Nephron (organoid): Measurements from ENCODE around the gene FAM89A.
"Not testable (repeated sequence)": the region's sequence is repeated elsewhere in the genome, so short reads cannot be mapped to it uniquely, and the experiment has no call there.

Source experiments
- H3K27ac Mint-ChIP-seq, 3 experiments: 2 replicates each; pipeline ENCODE4 v1.8.0; 2020; ENCODE audit warnings: mixed read lengths in 3 of 3, mild to moderate bottlenecking in 2 of 3, moderate library complexity in 1 of 3
- H3K27me3 Mint-ChIP-seq: 2 replicates; pipeline ENCODE4 v1.8.0; 2021; ENCODE audit warnings: low read depth, mild to moderate bottlenecking, moderate library complexity, mixed read lengths
- H3K36me3 Mint-ChIP-seq: 2 replicates; pipeline ENCODE4 v1.8.0; 2020; ENCODE audit warnings: low read depth, mixed read lengths
- H3K4me1 Mint-ChIP-seq: 2 replicates; pipeline ENCODE4 v1.8.0; 2020; ENCODE audit warnings: mixed read lengths
- H3K4me3 Mint-ChIP-seq, 3 experiments: 2 replicates each; pipeline ENCODE4 v1.8.0; 2020; ENCODE audit warnings: mild to moderate bottlenecking in 3 of 3, mixed read lengths in 3 of 3, moderate library complexity in 2 of 3
- H3K9me3 Mint-ChIP-seq: 2 replicates; pipeline ENCODE4 v1.8.0; 2020; ENCODE audit warnings: mixed read lengths
- TF ChIP-seq, protein P1 (sequence below), 3 experiments: fragments of 200-600 bp; sonication (generic); IDR thresholded peaks; one replicate each; pipeline ENCODE4 v1.5.0; 2021; ENCODE audit warnings: antibody characterized with exemption in 3 of 3; ENCODE audit not compliant: unreplicated experiment in 3 of 3

FAM89A gene

GRCh38 chr1:230986976-230987375 is 53.1 kb downstream of the FAM89A start:
- TF ChIP-seq, protein P1, sequence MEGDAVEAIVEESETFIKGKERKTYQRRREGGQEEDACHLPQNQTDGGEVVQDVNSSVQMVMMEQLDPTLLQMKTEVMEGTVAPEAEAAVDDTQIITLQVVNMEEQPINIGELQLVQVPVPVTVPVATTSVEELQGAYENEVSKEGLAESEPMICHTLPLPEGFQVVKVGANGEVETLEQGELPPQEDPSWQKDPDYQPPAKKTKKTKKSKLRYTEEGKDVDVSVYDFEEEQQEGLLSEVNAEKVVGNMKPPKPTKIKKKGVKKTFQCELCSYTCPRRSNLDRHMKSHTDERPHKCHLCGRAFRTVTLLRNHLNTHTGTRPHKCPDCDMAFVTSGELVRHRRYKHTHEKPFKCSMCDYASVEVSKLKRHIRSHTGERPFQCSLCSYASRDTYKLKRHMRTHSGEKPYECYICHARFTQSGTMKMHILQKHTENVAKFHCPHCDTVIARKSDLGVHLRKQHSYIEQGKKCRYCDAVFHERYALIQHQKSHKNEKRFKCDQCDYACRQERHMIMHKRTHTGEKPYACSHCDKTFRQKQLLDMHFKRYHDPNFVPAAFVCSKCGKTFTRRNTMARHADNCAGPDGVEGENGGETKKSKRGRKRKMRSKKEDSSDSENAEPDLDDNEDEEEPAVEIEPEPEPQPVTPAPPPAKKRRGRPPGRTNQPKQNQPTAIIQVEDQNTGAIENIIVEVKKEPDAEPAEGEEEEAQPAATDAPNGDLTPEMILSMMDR (IDR thresholded peaks at IDR 0.05; ENCODE audit: unreplicated experiment in 3 of 3) = no peak
- peaks cover 11% of the 10 kb centered on the region for H3K36me3 Mint-ChIP-seq
- no peak overlapping the region for H3K27ac Mint-ChIP-seq
- H3K9me3 Mint-ChIP-seq = no peaks in the 10 kb centered on the region
- H3K4me3 Mint-ChIP-seq = no peak overlapping the region
- no peaks in the 10 kb centered on the region for H3K27me3 Mint-ChIP-seq
- H3K4me1 Mint-ChIP-seq = peaks cover 20% of the 10 kb centered on the region

DNA sequence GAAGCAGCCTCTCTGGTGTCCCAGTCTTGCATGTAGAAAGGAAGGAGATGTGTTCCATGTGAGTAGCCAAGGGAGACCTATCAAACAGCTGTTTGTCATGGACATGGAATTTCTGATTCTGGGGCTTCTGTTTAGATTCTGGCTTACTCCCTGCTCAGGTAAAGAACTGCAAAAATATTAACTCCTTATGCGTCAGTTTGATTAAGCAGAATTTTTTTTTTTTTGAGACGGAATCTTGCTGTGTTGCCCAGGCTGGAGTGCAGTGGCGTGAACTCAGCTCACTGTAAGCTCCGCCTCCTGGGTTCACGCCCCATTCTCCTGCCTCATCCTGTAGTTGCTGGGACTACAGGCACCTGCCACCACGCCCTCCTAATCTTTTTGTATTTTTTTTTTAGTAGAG is 54.3 kb downstream of the FAM89A start:
- TF ChIP-seq, protein P1 (IDR thresholded peaks at IDR 0.05; ENCODE audit: unreplicated experiment in 3 of 3) = no peak
- Mint-ChIP-seq H3K9me3 (no peaks in the 10 kb centered on the region), H3K4me3 (no peak overlapping the region), H3K27ac (no peak overlapping the region), H3K36me3 (peaks cover 4% of the 10 kb centered on the region), H3K4me1 (peaks cover 17% of the 10 kb centered on the region), H3K27me3 (no peaks in the 10 kb centered on the region)

DNA sequence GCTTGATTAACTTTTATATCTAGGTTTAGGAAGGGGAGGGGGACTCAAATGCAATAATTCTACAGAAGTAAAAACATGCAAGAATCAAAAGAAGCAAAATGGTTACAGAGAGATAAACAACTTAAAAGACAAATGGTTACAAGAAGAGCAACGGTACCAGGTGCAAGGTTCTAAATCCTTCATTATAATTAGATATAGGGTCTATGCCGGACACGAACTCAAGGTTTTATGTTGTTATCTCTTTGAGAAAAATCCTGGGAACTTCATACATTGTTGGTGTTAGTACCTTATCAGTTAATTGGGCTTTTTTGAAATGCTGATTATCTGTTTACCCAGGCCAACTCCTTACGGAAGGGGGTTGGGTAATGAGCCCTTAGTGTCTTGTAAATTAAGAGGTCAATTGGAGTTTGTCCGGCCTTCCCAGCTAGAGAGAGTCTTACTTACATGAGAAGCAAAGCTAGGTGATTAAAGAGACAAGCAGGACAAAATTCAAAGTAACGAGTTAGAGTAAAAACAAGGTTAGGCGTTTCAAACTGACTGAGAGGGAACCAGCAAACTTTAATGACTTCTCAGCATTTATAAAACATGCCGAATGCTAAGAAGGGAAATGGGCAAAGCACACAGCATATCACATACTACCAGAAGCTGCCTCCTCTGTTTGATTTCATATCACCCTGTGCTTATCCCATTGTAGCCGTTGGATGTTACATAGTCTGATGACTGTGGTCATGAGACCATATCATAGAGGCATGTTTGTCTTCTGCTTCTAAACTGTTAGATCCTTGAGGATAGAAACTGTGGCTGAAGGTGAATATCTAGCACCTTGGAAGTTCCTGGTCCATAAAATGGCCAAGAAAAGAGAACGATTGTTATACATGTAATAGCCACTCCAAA is 55.2 kb downstream of the FAM89A start:
- H3K9me3 Mint-ChIP-seq, H3K27me3 Mint-ChIP-seq, H3K4me3 Mint-ChIP-seq, H3K36me3 Mint-ChIP-seq: not testable (repeated sequence)
- peaks cover 21% of the 10 kb centered on the region for H3K4me1 Mint-ChIP-seq
- peak overlapping the region in 1 of 3 experiments; percentile 9 for H3K27ac Mint-ChIP-seq

DNA sequence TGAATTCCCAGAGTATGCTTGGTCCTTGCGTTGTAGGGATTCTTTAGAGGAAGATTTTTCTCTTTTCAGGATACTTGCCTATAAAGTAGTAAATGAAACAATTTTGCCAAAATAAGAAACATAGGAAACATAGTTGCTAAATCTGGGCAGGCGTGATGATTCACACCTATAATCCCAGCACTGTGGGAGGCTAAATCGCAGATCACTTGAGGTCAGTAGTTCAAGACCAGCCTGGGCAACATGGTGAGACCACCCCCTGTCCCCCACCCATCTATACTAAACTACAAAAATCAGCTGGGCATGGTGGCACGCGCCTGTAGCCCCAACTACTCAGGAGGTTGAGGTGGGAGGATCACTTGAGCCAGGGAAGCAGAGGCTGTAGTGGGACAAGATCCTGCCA is 56.2 kb downstream of the FAM89A start:
- H3K27me3 Mint-ChIP-seq = no peaks in the 10 kb centered on the region
- H3K36me3 Mint-ChIP-seq = no peaks in the 10 kb centered on the region
- H3K9me3 Mint-ChIP-seq = no peaks in the 10 kb centered on the region
- H3K27ac Mint-ChIP-seq = no peak overlapping the region
- H3K4me1 Mint-ChIP-seq = peaks cover 30% of the 10 kb centered on the region
- H3K4me3 Mint-ChIP-seq = no peak overlapping the region
- TF ChIP-seq, protein P1 (IDR thresholded peaks at IDR 0.05; ENCODE audit: unreplicated experiment in 3 of 3) = no peak

DNA sequence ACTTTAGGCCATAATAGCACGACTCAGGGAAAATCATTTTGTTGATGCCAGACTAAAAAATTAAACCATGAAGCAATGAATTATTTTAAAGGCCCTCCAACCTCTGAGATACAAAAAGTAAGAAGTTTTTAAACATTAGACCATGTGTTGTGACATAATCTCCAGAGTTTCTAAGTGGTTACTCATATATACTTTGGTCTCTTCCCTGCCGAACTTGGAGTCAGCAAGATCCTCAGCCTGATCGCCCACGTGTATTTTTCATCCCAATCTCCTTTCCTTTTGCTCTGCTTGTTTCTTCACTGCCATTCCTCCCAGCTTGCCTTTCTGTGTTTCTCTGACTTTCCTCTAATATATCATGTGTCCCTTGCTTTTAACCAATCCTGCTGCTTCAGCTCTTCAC is 57.4 kb downstream of the FAM89A start:
- Mint-ChIP-seq H3K36me3 (no peaks in the 10 kb centered on the region), H3K27ac (no peak overlapping the region), H3K4me3 (no peak overlapping the region), H3K27me3 (no peaks in the 10 kb centered on the region), H3K4me1 (peaks cover 33% of the 10 kb centered on the region), H3K9me3 (no peaks in the 10 kb centered on the region)
- TF ChIP-seq, protein P1 (IDR thresholded peaks at IDR 0.05; ENCODE audit: unreplicated experiment in 3 of 3) = no peak

GRCh38 chr1:230979952-230980351 is 60.1 kb downstream of the FAM89A start:
- H3K27ac Mint-ChIP-seq = peak overlapping the region in 1 of 3 experiments; percentile 20
- H3K27me3 Mint-ChIP-seq = no peaks in the 10 kb centered on the region
- no peak overlapping the region for H3K4me3 Mint-ChIP-seq
- no peaks in the 10 kb centered on the region for H3K9me3 Mint-ChIP-seq
- TF ChIP-seq, protein P1 (IDR thresholded peaks at IDR 0.05; ENCODE audit: unreplicated experiment in 3 of 3) = no peak
- H3K36me3 Mint-ChIP-seq = no peaks in the 10 kb centered on the region
- H3K4me1 Mint-ChIP-seq = peaks cover 43% of the 10 kb centered on the region
